ENCODE measurements around the gene MZT1. TPM values are rescaled to one million over a fixed set of nuclear protein-coding genes. Genes with fewer than 3 reads are reported as not detected.

The MZT1 gene
- total RNA-seq, 1 donor from 2014 or later, result 6.6 TPM

DNA sequence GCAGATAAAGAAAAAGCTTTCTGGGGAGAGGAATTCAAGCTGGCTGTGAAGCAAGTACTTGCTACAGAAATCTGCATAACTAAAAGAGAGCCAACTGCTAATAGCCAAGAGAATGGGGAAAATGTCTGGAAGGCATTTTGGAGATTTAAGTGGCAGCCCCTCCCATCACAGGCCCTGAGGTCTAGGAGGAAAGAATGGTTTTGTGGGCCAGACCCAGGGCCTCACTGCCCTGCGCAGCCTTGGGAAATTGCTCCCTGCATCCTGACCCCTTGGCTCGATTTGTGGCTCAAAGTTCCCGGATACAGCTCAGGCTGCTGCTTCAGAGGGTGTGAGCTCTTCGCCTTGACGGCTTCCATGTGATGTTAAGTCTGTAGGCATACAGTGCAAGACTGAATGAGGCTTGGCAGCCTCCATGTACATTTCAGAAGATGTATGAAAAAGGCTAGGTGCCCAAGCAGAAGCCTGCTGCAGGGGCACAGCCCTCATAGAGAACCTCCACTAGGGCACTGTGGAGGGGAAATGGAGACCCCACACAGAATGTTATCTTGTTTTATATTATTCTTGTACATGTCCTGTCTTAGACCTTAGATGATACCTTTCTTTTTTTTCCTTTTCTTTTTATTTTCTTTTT is 34.4 kb downstream of the MZT1 start:
- intact Hi-C loops (cut with DNase I), result no loop called here
- ATAC-seq, result no peak
- DNase-seq (ENCODE audit: missing footprints), result no peak

DNA sequence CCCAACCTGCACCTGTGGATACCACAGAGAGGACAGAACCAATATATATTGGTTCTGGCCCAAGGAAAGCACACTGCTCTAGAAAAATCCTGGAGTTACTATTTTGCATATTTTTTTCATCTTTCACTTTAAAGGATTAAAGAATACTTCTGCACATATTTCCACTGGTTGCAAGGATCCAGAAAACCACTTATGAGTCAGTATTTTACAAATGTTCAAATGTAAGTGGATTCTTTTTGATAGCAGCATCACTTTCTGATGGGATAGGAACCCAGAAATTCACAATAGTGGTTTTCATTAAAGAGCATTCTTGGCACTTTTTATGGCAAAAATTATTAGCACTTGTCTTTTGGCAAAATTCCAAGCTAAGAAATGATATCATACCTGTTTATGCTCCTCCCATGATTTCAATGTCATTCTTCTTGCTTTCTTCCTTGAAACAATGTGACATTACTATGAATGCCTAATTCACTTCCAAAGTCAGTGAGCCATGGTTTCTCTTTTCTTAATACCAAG is 38.2 kb downstream of the MZT1 start:
- intact Hi-C loops (cut with DNase I), result no loop called here
- ATAC-seq, result no peak
- no peak for DNase-seq (ENCODE audit: missing footprints)

DNA sequence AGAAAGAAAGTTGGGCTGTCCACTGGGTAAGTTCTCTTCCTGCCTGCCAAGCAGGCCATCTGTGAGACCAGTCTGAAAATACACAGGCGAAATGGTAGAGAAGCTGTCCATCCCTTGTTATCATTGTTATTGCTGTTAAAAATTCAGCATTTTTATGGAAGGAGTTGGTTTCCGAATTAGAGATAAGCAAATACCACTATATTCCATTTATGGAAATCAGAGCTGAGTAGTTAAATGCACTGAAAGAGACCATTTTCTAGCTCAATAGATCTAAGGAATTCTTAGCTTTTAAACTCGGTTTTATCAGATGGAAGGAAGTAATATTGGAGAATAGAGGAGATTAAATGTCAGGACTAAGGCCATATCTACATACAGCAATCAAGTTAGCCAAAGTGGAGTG is 40.7 kb downstream of the MZT1 start:
- DNase-seq (ENCODE audit: missing footprints) (no peak), ATAC-seq (no peak)
- intact Hi-C loops (cut with DNase I), result no loop called here

DNA sequence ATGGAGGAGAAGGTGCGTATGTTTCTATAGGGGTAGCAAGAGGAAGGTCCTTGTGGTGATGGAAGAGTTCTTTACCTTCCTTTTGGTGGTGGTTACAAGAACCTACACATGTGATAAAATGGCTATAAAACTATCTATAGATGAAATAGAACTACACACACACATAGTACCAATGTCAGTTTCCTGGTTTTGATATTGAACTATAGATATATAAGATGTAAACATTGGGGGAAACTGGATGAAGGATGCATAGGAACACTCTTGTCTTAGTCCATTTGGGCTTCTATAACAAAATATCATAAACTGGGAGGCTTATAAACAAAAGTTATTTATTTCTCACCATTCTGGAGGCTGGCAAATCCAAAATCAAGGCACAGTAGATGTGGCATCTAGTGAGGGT is 47.1 kb downstream of the MZT1 start:
- no peak for ATAC-seq
- no peak for DNase-seq (ENCODE audit: missing footprints)
- intact Hi-C loops (cut with DNase I), result no loop called here

DNA sequence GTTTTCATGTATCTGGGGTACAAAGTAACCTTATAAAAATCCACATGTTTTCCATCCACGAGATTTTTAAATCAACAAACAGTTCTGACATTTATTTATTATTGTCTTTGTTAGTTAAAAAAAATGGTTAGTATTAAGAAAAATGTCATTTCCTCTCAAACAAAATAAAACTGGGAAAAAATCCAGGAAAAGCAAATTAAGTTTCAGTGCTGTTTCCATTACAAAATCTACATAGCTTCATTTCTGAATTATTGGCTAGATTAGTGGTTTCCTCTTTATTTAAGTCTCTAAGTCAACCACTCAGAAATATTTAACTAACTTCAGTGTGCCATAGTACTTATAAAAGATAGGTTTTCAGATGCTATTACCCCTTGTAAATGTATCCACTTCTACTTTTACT is 49.1 kb downstream of the MZT1 start:
- ATAC-seq (no peak), DNase-seq (ENCODE audit: missing footprints) (no peak)
- intact Hi-C loops (cut with DNase I), result no loop called here

DNA sequence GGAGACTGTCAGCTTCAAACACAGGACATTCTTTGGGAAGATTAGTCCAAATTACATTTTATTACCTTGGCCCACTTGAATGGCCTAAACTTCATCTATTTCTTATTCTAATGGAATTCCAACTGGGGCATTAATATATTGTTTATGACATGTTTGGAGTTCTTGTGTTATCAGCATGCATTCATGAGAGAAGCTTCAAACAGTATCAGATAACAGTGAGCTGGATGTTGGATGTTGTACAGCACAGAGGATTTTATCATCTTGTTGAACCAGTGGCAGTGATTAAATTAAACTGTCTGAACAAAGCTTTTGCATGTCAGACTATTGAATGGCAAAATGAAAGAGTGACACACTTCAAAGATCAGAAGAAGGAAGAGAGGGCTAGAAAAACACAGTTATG is 50.0 kb downstream of the MZT1 start:
- intact Hi-C loops (cut with DNase I), result no loop called here
- ATAC-seq (no peak), DNase-seq (ENCODE audit: missing footprints) (no peak)

DNA sequence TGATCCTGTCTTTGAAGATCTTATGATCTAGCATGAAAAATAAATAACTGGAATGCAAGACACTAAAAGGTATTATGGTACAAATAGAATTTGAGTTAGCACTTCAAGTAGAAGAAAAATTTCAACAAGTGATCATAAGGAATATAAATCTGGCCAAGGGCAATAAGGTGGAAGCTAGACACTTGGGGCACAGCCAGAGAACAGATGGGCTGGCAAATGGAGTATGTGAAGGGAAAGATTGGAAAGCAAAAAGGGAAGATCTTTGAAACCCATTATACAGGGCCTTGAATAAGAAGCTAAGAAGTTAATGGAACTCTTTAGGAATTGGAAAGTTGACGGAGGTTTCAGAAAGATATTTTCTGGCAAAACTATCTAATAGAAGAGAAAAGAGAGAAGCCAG is 61.0 kb downstream of the MZT1 start:
- intact Hi-C loops (cut with DNase I), result no loop called here
- DNase-seq (ENCODE audit: missing footprints), result no peak
- ATAC-seq, result no peak

DNA sequence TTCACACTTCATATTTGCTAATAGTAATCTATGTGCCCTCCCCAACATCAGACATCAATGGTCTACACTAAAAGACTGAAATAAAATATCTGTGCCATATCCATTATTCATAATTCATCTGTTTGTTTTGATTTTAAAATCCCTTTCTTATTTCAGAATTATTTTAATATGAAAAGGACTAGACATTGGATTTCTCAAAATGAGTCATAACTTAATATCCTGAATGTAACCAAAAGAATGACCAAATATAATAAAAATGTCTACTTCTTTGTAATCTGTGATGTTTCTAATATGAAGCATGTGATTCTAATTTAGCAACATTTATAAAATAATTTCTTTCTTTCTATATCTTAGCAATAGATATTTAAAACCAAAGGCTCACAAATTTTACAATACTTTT is 64.9 kb downstream of the MZT1 start:
- no peak for ATAC-seq
- DNase-seq (ENCODE audit: missing footprints), result no peak
- intact Hi-C loops (cut with DNase I), result no loop called here

Other genes starting within 250 kb of the MZT1 start
- 0.62 TPM for gene BORA, start 294 bp upstream of the MZT1 start, total RNA-seq
- 14.8 TPM for gene DIS3, start 54.3 kb upstream of the MZT1 start, total RNA-seq
- 16.3 TPM for gene PIBF1, start 54.5 kb upstream of the MZT1 start, total RNA-seq

All from Right ventricle myocardium inferior (tissue), 1 donor.